Lower lobe of right lung (tissue), 2 donors: ENCODE measurements around the gene NGDN. TPM values are rescaled to one million over a fixed set of nuclear protein-coding genes. Genes with fewer than 3 reads are reported as not detected.

Experiments
- ATAC-seq, 2 donors: fragments of 200-7000 bp; cut with Tn5 transposase; one replicate each; pipeline ENCODE4 v1.9.1; 2020 to 2022; ENCODE audit warnings: mild to moderate bottlenecking in 2 of 2, moderate library complexity in 2 of 2
- DNase-seq: peaks from one replicate; pipeline ENCODE4 v3.0.0-alpha.2; 2020
- H3K27ac ChIP-seq: fragments of 200-600 bp; one replicate; pipeline ENCODE4 v1.8.0; 2022
- H3K27me3 ChIP-seq: fragments of 200-600 bp; one replicate; pipeline ENCODE4 v1.8.0; 2022; ENCODE audit warnings: low read depth
- H3K36me3 ChIP-seq: fragments of 200-600 bp; one replicate; pipeline ENCODE4 v1.8.0; 2022; ENCODE audit warnings: mild to moderate bottlenecking
- H3K4me1 ChIP-seq: fragments of 200-600 bp; one replicate; pipeline ENCODE4 v1.8.0; 2022
- H3K4me3 ChIP-seq: fragments of 200-600 bp; one replicate; pipeline ENCODE4 v1.8.0; 2022; ENCODE audit warnings: mild to moderate bottlenecking
- H3K9me3 ChIP-seq: fragments of 200-600 bp; one replicate; pipeline ENCODE4 v1.8.0; 2022
- intact Hi-C: fragments of 100-400 bp; cut with DNase I; formaldehyde crosslinking; loops from one replicate; pipeline ENCODE4 v1.11.0; 2022
- total RNA-seq: library from RNA; stranded (reverse); fragmentation: NEBNext Ultra II Directional; extraction: Animal tissue kit (Norgen Biotek cat#: 25700); gene quantifications from one replicate; pipeline ENCODE4 v1.2.1, GENCODE V29; 2021
- TF ChIP-seq, protein P1 (sequence below): fragments of 200-600 bp; IDR thresholded peaks from one replicate; pipeline ENCODE4 v1.8.0; 2022; ENCODE audit warnings: antibody characterized with exemption, mild to moderate bottlenecking
- donor health status: DM: no; HTN: yes; CAD: no; lungs with severe emphysema.

The NGDN gene
- total RNA-seq, 1 donor from 2014 or later = 33.3 TPM

DNA sequence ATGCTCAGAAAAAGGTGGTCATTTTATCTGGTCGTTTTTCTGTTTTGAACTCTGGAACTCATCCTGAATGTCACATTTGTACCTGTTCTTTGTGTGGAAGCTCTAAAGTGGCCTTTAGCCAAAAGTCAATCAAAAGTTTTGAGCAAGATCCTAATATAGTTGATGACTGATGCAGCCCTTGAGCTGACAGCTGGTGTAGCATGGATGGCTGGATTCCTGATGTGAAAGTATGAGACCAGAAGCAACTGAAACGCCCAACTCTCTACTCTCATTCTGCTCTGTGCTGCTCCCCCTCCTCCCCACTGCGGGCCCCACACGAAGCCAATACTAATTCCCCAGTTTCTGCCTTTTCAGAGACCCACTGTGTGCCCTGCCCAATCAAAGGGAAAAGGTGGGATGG, 23.7 kb upstream of the NGDN start:
- H3K27ac ChIP-seq = no peak overlapping the region
- H3K4me3 ChIP-seq = no peak overlapping the region
- intact Hi-C loops = no loop called here
- no peaks in the 10 kb centered on the region for H3K36me3 ChIP-seq
- no peaks in the 10 kb centered on the region for H3K27me3 ChIP-seq
- TF ChIP-seq, protein P1, sequence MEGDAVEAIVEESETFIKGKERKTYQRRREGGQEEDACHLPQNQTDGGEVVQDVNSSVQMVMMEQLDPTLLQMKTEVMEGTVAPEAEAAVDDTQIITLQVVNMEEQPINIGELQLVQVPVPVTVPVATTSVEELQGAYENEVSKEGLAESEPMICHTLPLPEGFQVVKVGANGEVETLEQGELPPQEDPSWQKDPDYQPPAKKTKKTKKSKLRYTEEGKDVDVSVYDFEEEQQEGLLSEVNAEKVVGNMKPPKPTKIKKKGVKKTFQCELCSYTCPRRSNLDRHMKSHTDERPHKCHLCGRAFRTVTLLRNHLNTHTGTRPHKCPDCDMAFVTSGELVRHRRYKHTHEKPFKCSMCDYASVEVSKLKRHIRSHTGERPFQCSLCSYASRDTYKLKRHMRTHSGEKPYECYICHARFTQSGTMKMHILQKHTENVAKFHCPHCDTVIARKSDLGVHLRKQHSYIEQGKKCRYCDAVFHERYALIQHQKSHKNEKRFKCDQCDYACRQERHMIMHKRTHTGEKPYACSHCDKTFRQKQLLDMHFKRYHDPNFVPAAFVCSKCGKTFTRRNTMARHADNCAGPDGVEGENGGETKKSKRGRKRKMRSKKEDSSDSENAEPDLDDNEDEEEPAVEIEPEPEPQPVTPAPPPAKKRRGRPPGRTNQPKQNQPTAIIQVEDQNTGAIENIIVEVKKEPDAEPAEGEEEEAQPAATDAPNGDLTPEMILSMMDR = no peak
- H3K4me1 ChIP-seq = no peaks in the 10 kb centered on the region
- no peak for DNase-seq
- no peaks in the 10 kb centered on the region for H3K9me3 ChIP-seq
- ATAC-seq = no peak

DNA sequence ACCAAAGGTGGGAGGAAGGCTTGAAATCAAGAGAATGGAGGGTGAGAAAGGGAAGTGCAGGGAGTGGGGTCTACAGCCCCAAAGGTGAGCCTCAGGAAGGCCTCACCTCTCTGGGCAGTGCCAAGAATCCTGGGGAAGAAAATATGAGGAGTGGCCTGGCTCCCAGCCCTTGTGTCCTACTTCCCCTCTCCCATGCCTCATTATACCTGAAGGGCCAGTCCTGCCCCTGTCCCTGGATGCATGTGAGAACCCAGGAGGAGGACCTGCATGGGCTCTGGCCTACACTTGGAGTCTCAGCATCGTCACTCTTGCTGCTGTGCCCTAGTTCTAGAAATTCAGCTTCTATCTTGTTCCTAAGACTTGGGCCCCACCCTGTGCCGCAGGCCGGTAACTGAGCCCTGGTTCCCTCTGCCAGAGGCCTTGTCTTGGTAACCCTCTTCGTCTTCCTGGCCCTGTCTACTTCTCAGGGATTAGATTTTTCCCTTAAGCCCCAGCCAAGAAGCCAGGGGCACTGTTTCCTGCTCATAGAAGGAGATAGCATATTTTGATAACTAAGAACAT, 23.1 kb upstream of the NGDN start:
- TF ChIP-seq, protein P1 = no peak
- Histone ChIP-seq H3K4me1 (no peaks in the 10 kb centered on the region), H3K9me3 (no peaks in the 10 kb centered on the region), H3K36me3 (no peaks in the 10 kb centered on the region), H3K27ac (no peak overlapping the region), H3K27me3 (no peaks in the 10 kb centered on the region), H3K4me3 (no peak overlapping the region)
- ATAC-seq (no peak), DNase-seq (no peak)
- intact Hi-C loops = no loop called here

DNA sequence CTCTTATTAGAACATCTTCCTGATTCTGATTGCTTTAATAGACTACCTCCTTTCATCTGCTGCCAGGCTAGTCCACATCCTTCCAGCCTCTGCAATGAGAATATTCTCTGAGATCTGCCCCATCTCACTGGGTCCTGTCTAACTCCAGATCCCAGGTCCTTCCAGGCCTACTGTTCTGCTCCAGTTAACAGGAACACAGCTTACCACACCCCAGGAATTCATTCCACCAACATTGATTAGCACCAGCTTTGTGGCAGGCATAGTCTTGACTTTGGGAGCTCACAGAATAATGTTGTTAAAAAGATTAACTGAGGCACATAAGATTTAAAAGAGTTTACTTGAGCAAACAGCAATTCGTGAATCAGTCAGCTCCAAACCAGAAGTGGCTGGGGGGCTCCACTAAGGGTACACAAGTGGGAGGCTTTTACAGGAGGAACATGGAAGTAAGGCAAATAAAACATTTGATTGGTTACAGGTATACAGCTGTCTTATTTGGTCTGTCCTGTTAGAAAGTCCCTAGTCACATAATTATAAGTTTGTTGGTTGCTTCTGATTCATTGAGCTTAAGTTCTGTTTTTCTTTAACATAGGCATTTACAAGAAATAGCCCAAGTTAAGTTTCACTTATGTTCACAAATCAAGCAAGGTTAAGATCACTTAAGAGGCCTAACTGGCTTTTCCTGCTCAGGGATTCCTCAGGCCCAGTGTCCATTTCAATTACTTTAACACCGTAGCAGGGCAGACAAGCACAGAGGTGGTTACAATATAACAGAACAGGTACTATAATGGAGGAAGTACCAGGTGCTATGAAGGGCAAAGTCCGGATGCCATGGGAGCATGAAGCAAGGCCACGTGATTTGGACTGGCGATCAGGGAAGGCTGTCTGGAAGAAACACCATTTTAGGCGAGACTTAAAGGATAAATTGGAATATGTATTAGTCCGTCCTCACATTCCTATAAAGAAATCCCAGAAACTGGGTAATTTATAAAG, 21.8 kb upstream of the NGDN start:
- DNase-seq = no peak
- Histone ChIP-seq H3K27ac (no peak overlapping the region), H3K36me3 (no peaks in the 10 kb centered on the region), H3K4me3 (no peak overlapping the region), H3K27me3 (no peaks in the 10 kb centered on the region), H3K4me1 (no peaks in the 10 kb centered on the region), H3K9me3 (no peaks in the 10 kb centered on the region)
- no peak for ATAC-seq
- intact Hi-C loops = no loop called here
- TF ChIP-seq, protein P1 = no peak

GRCh38 chr14:23449314-23449713, 20.2 kb upstream of the NGDN start:
- Histone ChIP-seq H3K27ac (no peak overlapping the region), H3K36me3 (no peaks in the 10 kb centered on the region), H3K9me3 (no peaks in the 10 kb centered on the region), H3K27me3 (no peaks in the 10 kb centered on the region), H3K4me3 (no peak overlapping the region), H3K4me1 (no peaks in the 10 kb centered on the region)
- intact Hi-C loops = no loop called here
- ATAC-seq = no peak
- TF ChIP-seq, protein P1 = no peak
- no peak for DNase-seq

DNA sequence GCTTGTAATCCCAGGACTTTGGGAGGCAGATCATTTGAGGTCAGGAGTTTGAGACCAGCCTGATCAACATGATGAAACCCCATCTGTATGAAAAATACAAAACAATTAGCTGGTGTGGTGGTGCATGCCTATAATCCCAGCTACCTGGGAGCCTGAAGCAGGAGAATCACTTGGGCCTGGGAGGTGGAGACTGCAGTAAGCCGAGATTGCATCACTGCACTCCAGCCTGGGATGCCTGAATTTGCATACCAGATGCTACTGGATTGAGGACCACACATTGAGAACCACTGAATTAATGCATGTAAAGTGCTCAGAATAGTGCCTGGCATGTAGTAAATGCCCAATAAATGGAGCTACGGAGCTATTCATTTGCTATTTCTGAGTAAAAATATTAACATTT, 19.1 kb upstream of the NGDN start:
- Histone ChIP-seq H3K9me3 (no peaks in the 10 kb centered on the region), H3K36me3 (no peaks in the 10 kb centered on the region), H3K4me3 (no peak overlapping the region), H3K4me1 (no peaks in the 10 kb centered on the region), H3K27me3 (no peaks in the 10 kb centered on the region), H3K27ac (no peak overlapping the region)
- ATAC-seq (no peak), DNase-seq (no peak)
- TF ChIP-seq, protein P1 = no peak
- intact Hi-C loops = no loop called here
